IgD-negative memory B cell (primary cell): Measurements from ENCODE around the gene SLC23A2. TPM values are rescaled to one million over a fixed set of nuclear protein-coding genes. Genes with fewer than 3 reads are reported as not detected.
"Not testable (repeated sequence)": the region's sequence is repeated elsewhere in the genome, so short reads cannot be mapped to it uniquely, and the experiment has no call there.

ENCODE experiments used
- H3K27ac Mint-ChIP-seq, 3 donors: one replicate each; pipeline ENCODE4 v1.8.0; 2020 to 2022; ENCODE audit warnings: mild to moderate bottlenecking in 3 of 3, mixed read lengths in 3 of 3, moderate library complexity in 1 of 3
- H3K27me3 Mint-ChIP-seq: one replicate; pipeline ENCODE4 v1.8.0; 2021; ENCODE audit warnings: mixed read lengths
- H3K36me3 Mint-ChIP-seq: one replicate; pipeline ENCODE4 v1.8.0; 2020; ENCODE audit warnings: mild to moderate bottlenecking, mixed read lengths
- H3K4me1 Mint-ChIP-seq, 3 donors: one replicate each; pipeline ENCODE4 v1.8.0; 2020 to 2022; ENCODE audit warnings: mixed read lengths in 3 of 3, mild to moderate bottlenecking in 1 of 3
- H3K4me3 Mint-ChIP-seq, 4 donors: one replicate each; pipeline ENCODE4 v1.8.0; 2020 to 2022; ENCODE audit warnings: mild to moderate bottlenecking in 4 of 4, mixed read lengths in 4 of 4, moderate library complexity in 3 of 4
- H3K9me3 Mint-ChIP-seq, 3 donors: one replicate each; pipeline ENCODE4 v1.8.0; 2020 to 2021; ENCODE audit warnings: mixed read lengths in 3 of 3, mild to moderate bottlenecking in 1 of 3
- polyA plus RNA-seq: library from polyadenylated mRNA; unstranded; fragments of 300-500 nt; fragmentation: Illumina TruSeq; gene quantifications from one replicate; pipeline ENCODE4 v1.2.3, GENCODE V29; 2021

The SLC23A2 gene
- 11.3 TPM for polyA plus RNA-seq

DNA sequence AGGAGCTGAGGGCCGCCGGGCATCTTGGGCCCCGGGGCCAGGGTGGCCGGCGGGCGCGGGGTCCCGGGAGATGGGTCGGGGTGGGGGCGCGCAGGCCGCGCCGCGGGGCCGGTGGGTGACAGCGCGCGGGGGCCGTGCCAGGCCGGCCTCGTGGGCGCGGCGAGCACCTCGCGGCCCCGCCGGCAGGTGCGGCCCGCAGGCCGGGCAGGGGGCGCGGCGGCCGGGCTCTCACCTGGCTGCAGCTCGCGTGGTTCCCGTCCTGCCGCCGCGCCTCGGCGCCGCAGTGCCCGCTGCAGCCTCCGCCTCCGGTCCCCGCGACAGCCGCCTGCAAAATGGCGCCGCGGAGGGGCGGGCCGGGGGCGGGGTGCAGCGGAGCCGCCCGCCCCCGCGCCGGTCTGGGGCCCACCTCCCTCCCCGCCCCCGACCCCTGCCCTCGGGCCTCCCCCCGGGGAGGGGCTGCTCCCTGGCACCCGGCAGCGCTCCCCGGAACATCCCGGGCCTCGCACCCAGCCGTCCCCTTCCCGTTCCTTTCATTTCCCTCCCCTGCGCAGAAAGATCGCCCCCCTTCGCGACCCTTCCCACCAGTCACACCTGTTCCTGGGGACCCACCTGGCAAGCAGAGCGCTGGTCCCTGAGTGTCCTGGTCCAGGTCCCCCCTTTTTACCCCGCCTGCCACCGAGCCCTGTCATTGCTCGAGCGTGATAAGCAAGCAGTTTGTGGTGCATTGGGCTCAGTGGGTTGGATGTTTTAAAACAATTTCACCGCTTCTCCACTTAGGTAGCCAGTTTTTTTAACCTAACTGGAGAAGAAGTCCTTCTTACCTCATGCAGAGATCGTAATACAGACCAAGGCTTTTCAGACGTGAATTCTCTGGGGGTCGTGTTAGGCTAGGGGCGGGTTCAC, at the start of gene SLC23A2:
Gene SLC23A2, minus strand, starts transcription at position 337 of the 903 bp plus-strand sequence. CDS start 68,948 bp downstream, outside the sequence.
- Mint-ChIP-seq H3K4me1 (peaks cover 28 to 39% (median 32%) of the 10 kb centered on the region in 3 donors), H3K27me3 (peaks cover 1% of the 10 kb centered on the region), H3K27ac (peak within 1 kb of the TSS; percentile 76 to 99 (median 80)), H3K9me3 (no peaks in the 10 kb centered on the region), H3K4me3 (peak within 1 kb of the TSS; percentile 89 to 98 (median 94)), H3K36me3 (no peaks in the 10 kb centered on the region)

DNA sequence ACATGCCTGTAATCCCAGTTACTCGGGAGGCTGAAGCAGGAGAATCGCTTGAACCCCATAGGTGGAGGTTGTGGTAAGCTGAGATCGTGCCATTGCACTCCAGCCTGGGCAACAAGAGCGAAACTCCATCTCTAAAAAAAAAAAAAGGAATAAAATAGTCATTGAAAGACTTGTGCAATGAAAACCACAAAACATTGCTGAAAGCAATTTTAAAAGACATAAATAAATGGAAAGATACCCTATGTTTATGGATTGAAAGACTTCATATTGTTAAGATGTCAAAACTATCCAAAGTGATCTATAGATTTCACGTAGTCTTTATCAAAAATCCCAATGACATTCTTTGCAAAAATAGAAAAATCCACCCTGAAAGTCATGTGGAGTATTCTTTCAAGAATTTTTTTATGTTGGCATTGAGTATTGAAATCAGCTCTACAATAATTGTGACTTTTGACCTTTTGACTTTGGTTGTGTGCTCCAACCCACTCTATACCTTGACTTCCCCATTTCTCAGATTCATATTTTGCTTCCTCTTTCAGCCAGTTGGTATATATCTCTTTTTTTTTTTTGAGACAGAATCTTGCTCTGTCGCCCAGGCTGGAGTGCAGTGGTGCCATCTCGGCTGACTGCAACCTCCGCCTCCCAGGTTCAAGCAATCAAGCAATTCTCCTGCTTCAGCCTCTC, 45.5 kb upstream of the SLC23A2 start:
- H3K27me3 Mint-ChIP-seq, result peaks cover 1% of the 10 kb centered on the region
- H3K4me3 Mint-ChIP-seq, result peak overlapping the region in 2 of 4 donors; percentile 57 to 85
- peaks cover 12 to 22% (median 14%) of the 10 kb centered on the region in 3 donors for H3K4me1 Mint-ChIP-seq
- H3K9me3 Mint-ChIP-seq, result no peaks in the 10 kb centered on the region
- no peak overlapping the region for H3K27ac Mint-ChIP-seq
- peaks cover 1% of the 10 kb centered on the region for H3K36me3 Mint-ChIP-seq

DNA sequence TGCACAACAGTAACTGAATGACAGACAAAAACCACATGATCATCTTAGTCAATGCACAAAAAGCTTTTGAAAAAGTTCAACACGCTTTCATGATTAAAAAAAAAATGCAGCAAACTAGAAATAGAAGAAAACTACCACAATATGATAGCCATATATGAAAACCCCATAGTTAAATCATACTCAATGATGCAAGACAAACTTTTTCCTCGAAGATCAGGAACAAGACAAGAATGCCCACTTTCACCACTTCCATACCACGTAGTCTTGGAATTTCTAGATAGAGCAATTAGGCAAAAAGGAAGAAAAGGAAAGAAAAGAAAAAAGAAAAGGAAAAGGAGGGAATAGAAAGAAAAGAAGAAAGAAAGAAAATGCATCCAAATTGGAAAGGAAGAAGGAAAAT, 44.6 kb upstream of the SLC23A2 start:
- Mint-ChIP-seq H3K27me3 (peaks cover 1% of the 10 kb centered on the region), H3K9me3 (no peaks in the 10 kb centered on the region), H3K4me1 (peaks cover 12 to 22% (median 16%) of the 10 kb centered on the region in 3 donors)

DNA sequence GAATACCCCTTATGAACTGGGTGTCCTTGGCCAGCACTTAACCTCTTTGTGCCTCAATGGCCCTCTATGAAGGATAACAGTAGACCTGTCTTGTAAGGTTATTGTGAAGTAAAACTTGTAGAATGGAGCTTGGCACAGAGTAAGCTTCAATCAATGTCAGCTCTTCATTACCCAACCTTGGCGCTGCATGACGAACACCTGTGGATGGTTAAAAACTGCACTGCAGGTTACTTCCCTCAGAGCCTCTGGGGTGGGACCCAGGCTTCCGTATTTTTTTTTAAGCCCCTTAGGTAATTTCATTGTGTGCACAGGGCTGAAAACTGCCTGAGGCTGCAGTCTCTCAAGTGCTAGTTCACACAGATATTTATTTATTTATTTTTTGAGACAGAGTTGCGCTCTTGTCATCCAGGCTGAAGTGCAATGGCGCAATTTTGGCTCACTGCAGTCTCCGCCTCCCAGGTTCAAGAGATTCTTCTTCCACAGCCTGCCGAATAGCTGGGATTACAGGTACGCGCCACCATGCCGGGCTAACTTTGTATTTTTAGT, 42.8 kb upstream of the SLC23A2 start:
- peak overlapping the region in 2 of 4 donors; percentile 5 to 55 for H3K4me3 Mint-ChIP-seq
- peaks cover 1% of the 10 kb centered on the region for H3K27me3 Mint-ChIP-seq
- peak overlapping the region in 1 of 3 donors; percentile 71 for H3K27ac Mint-ChIP-seq
- H3K9me3 Mint-ChIP-seq, result no peaks in the 10 kb centered on the region
- peaks cover 20 to 25% (median 21%) of the 10 kb centered on the region in 3 donors for H3K4me1 Mint-ChIP-seq
- peaks cover 4% of the 10 kb centered on the region for H3K36me3 Mint-ChIP-seq

More for the DNA sequence above, 44.6 kb upstream of the SLC23A2 start:
- Mint-ChIP-seq H3K27ac (no peak overlapping the region), H3K36me3 (peaks cover 2% of the 10 kb centered on the region), H3K4me3 (no peak overlapping the region)

DNA sequence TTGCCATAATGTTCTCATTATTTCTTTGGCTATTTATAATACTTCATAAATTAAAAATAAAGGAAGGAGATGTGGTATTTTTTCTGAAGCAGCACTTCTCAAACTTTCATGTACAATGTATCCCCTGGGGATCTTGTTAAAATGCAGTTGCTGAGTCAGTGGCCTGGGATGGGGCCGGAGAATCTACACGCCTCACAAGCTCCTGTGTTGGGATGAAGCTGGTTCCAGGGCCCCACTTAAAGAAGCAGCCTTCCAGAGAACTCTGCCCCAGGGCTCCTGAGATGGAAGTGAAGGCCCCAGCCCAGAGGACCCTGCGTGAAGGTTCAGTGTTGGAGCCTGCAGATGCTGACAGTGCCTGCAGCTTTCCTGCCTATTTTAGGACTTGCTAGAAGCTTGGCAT, 40.1 kb upstream of the SLC23A2 start:
- H3K4me1 Mint-ChIP-seq, result peaks cover 15 to 20% (median 16%) of the 10 kb centered on the region in 3 donors

DNA sequence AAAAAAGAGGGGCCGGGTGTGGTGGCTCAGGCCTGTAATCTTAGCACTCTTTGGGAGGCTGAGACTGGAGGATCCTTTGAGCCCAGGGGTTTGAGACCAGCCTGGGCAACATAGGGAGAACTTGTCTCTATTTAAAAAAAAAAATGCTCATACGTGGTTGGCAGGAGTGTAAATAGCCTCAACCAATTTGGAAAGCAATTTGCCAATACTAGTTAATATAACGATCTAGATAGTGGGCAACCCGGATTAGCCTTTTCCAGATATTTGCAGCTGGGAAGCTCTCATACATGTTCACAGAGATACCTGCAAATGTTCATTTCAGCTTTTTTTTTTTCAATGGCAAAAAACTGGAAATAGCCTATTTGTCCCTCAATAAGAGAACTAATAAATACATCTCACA, 39.0 kb upstream of the SLC23A2 start:
- no peaks in the 10 kb centered on the region for H3K27me3 Mint-ChIP-seq
- peak overlapping the region in 1 of 3 donors; percentile 65 for H3K27ac Mint-ChIP-seq
- no peak overlapping the region for H3K4me3 Mint-ChIP-seq
- H3K9me3 Mint-ChIP-seq, result no peaks in the 10 kb centered on the region
- peaks cover 4% of the 10 kb centered on the region for H3K36me3 Mint-ChIP-seq
- peaks cover 10 to 14% (median 11%) of the 10 kb centered on the region in 3 donors for H3K4me1 Mint-ChIP-seq

More for the DNA sequence above, 40.1 kb upstream of the SLC23A2 start:
- H3K27ac Mint-ChIP-seq, result peak overlapping the region in 1 of 3 donors; percentile 23
- H3K9me3 Mint-ChIP-seq, result no peaks in the 10 kb centered on the region
- no peak overlapping the region for H3K4me3 Mint-ChIP-seq
- H3K36me3 Mint-ChIP-seq, result peaks cover 4% of the 10 kb centered on the region
- peaks cover 1% of the 10 kb centered on the region for H3K27me3 Mint-ChIP-seq

DNA sequence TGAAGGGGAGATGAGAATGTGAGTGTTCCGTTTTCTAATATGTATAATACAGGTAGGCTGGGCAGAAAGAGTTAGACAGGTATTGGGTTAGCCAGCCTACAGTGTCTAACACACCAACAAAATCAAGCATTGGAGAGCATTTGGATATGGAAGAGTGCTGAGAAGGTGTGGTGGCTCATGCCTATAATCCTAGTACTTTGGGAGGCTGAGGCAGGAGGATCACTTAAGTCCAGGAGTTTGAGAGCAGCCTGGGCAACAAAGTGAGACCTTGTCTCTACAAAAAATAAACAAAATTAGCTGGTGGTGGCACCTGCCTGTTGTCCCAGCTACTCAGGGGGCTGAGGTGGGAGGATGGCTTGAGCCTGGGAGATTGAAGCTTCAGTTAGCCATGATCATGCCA, 38.6 kb upstream of the SLC23A2 start:
- Mint-ChIP-seq H3K9me3 (no peaks in the 10 kb centered on the region), H3K27me3 (no peaks in the 10 kb centered on the region), H3K27ac (peak overlapping the region in 1 of 3 donors; percentile 65), H3K4me3 (no peak overlapping the region), H3K4me1 (peaks cover 10 to 13% (median 11%) of the 10 kb centered on the region in 3 donors), H3K36me3 (peaks cover 4% of the 10 kb centered on the region)

DNA sequence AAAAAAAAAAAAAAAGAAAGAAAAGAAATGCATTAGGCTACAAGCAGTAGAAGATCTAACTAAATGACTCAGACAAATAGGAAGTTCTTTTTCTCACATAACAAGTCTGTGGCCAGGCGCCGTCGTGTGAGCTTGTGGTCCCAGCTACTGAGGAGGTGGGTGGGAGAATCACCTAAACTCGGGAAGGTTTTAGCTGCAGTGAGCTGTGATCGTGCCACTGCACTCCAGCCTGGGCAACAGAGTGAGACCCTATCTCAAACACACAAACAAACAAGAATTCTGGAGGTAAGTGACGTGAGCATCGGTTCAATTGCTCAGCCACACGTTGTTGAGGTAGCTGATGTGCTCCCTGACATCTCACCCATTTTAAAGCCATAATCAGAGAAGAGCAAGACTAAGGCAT, 37.9 kb upstream of the SLC23A2 start:
- no peaks in the 10 kb centered on the region for H3K9me3 Mint-ChIP-seq
- no peak overlapping the region for H3K4me3 Mint-ChIP-seq
- H3K36me3 Mint-ChIP-seq, result peaks cover 4% of the 10 kb centered on the region
- H3K27me3 Mint-ChIP-seq, result no peaks in the 10 kb centered on the region
- no peak overlapping the region for H3K27ac Mint-ChIP-seq
- H3K4me1 Mint-ChIP-seq, result peaks cover 8 to 10% (median 10%) of the 10 kb centered on the region in 3 donors

DNA sequence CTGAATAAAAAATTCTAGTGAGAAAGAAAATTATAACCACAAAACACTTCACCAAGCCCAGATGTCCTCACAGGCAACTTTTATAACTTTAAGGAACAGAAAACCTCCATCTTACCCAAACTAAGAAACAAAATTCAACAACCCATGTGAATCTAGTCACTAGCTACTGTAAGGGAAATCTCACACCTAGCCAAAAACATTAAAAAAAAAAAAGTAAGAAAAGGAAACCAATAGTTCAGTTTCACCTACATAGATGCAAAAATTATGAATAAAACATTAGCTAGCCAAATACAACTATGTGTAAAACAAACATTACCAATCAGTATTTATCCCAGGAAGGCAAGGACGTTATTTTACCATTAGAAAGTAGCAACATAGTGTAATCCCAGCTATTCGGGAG, 35.5 kb upstream of the SLC23A2 start:
- H3K4me1 Mint-ChIP-seq, result peaks cover 3 to 9% (median 8%) of the 10 kb centered on the region in 3 donors
- H3K27ac Mint-ChIP-seq, result no peak overlapping the region
- H3K36me3 Mint-ChIP-seq, result peaks cover 3% of the 10 kb centered on the region
- no peak overlapping the region for H3K4me3 Mint-ChIP-seq
- no peaks in the 10 kb centered on the region for H3K27me3 Mint-ChIP-seq
- no peaks in the 10 kb centered on the region for H3K9me3 Mint-ChIP-seq

DNA sequence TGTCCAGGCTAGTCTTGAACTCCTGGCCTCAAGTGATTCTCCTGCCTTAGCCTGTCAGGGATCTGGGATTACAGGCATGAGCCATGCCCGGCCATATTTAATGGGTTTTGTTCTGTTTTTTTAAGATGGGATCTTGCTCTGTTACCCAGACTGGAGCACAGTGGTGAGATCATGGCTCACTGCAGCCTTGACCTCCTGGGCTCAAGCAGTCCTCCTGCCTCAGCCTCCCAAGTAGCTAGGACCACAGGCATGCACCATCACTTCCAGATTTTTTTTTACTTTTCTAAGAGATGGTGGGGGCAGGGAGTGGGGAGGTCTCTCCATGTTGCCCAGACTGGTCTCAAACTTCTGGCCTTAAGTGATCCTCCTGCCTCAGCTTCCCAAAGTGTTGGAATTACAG, 34.2 kb upstream of the SLC23A2 start:
- H3K36me3 Mint-ChIP-seq, H3K9me3 Mint-ChIP-seq, H3K4me1 Mint-ChIP-seq, H3K4me3 Mint-ChIP-seq, H3K27me3 Mint-ChIP-seq, H3K27ac Mint-ChIP-seq: not testable (repeated sequence)

DNA sequence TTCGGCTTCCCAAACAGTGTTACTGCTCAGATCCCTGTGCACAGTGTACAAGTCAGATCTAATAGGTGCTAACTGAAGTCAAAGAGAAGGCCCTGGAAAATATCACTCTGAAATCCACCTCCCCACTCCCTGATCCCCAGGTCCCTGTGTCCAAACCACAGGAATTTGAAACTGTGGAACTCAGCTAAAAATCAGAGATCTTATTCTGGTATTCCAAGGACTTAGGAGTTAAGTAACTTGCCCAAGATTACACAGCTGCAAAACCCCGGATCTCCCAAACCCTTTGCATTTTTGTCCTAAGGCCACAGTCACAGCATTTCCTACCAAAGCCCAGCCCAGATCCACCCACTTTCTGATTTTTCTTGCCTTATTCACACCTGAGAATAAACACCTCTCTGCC, 32.3 kb upstream of the SLC23A2 start:
- peaks cover 2% of the 10 kb centered on the region for H3K36me3 Mint-ChIP-seq
- H3K4me3 Mint-ChIP-seq, result peak overlapping the region in 1 of 4 donors; percentile 28
- H3K9me3 Mint-ChIP-seq, result no peaks in the 10 kb centered on the region
- H3K27ac Mint-ChIP-seq, result no peak overlapping the region
- peaks cover 0 to 2% (median 2%) of the 10 kb centered on the region in 3 donors for H3K4me1 Mint-ChIP-seq
- peaks cover 2% of the 10 kb centered on the region for H3K27me3 Mint-ChIP-seq

DNA sequence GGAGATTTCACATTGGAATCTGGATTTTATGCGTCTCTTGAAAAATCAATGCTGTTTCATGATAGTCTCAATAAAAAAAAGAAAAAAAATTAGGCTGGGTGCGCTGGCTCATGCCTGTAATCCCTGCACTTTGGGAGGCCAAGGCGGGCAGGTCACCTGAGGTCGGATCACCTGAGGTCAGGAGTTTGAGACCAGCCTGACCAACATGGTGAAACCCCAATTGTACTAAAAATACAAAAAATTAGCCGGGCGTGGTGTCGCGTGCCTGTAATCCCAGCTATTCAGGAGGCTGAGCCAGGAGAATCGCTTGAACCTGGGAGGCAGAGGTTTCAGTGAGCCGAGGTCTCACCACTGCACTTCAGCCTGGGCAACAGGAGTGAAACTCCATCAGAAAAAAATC, 30.4 kb upstream of the SLC23A2 start:
- H3K27me3 Mint-ChIP-seq, H3K27ac Mint-ChIP-seq, H3K4me1 Mint-ChIP-seq, H3K9me3 Mint-ChIP-seq, H3K36me3 Mint-ChIP-seq, H3K4me3 Mint-ChIP-seq: not testable (repeated sequence)

DNA sequence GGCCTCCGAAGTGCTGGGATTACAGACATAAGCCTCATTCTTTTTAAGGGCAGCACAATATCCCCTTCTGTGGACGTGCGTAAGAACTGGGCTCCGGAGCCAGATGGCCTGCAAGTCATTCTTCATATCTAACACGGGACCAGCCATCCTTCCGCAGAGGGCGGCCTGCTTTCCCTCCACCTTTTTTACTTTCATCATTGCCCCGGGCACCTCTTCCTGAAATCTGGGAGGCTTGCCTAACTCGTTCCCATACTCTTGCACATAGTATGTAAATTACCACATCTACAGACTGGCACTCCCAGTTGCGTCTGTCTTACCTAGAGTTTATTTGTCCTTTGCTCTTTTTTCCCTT, 29.9 kb upstream of the SLC23A2 start:
- Mint-ChIP-seq H3K36me3 (peaks cover 2% of the 10 kb centered on the region), H3K4me1 (peaks cover 0 to 2% (median 2%) of the 10 kb centered on the region in 3 donors), H3K27ac (no peak overlapping the region), H3K9me3 (no peaks in the 10 kb centered on the region), H3K27me3 (peaks cover 2% of the 10 kb centered on the region), H3K4me3 (no peak overlapping the region)

DNA sequence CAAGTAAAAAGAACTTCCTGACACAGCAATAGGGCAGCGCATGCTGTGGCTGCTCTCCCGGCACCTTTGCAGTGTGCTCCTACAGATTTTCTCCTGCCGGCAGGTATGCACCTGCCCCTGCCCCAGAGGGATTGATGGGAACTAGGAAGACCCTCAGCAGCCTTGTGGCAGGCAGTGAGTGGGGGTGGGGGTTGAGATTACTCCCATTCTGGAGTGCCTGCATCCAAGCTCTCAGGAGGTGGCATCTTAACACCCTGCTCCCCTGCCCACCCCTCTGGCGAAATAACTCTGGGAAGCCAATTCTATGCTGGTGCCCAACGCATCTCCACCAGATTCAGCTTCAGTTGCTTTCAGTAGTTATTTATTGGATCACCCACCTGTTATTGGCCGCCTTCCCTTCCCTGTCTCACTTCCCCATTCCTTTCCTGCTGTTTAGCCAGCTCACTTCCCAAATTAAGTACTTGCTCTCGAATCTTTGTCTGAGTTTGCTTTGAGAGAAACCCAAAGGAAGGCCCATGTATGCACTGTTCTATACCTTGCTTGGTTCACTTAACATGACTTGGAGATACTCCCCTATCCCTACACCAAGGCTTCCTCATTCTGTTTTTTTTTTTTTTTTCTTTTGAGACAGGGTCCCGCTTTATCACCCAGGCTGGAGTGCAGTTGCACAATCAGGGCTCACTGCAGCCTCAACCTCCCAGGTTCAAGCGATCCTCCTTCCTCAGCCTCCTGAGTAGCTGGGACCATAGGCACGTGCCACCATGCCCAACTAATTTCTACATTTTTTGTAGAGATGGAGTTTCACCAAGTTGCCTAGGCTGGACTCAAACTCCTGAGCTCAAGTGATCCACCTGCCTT, 29.3 kb upstream of the SLC23A2 start:
- Mint-ChIP-seq H3K27ac (no peak overlapping the region), H3K4me3 (no peak overlapping the region), H3K36me3 (peaks cover 2% of the 10 kb centered on the region), H3K9me3 (no peaks in the 10 kb centered on the region), H3K27me3 (peaks cover 2% of the 10 kb centered on the region), H3K4me1 (peaks cover 0 to 2% (median 2%) of the 10 kb centered on the region in 3 donors)
